Measurements from ENCODE around the gene EPN2. TPM values are rescaled to one million over a fixed set of nuclear protein-coding genes. Genes with fewer than 3 reads are reported as not detected.

The EPN2 gene
- total RNA-seq, 1 experiment from 2014 or later = 9.0 TPM

GRCh38 chr17:19331134-19331533 is 94.0 kb downstream of the EPN2 start:
- DNase-seq (ENCODE audit: low read depth) = no peak

DNA sequence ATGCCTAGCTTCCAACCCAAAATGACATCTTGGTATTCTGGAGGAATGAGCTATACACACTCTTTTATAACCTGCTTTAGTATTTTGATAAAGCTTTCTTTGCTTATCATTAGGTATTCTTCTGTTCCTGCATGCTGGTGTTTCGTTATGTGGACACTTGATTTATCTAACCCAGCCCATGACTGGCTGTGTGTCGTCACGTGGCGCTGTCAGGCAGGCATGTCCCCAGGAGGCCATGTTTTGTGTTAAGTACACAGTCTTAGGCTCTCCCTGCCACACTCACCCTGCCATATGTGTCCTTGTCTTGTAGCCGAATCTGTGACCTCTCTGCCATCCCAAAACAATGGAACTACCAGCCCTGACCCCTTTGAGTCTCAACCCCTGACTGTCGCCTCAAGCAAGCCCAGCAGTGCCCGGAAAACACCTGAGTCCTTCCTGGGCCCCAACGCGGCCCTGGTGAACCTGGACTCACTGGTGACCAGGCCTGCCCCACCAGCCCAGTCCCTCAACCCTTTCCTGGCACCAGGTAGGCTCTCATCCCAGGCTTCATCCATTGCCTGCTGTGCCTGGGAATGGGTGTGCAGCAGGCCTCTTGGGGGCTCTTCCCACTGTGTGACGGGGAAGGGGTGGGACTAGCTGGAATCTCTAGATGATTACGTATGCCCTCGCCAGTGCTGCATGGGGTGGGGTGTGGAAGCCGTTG is 94.5 kb downstream of the EPN2 start:
- no peak for DNase-seq (ENCODE audit: low read depth)

GRCh38 chr17:19332371-19333131 is 95.4 kb downstream of the EPN2 start:
- no peak for DNase-seq (ENCODE audit: low read depth)

DNA sequence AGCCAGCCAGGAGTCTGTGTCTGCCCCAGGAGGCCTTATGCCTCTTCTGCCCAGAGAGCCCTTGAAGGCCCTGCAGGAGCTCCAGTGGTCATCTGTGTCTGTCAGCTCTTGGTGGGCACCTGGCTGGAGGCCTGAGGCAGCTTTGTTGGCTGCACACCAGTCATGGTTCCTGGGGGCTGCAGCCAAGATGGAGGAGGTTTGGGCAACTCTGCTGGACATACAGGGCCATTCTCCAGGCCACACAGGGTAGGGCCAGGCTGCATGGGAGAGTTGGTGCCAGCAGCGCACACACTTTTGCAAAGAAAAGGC is 95.9 kb downstream of the EPN2 start:
- no peak for DNase-seq (ENCODE audit: low read depth)

- DNase-seq (ENCODE audit: low read depth) = no peak
Observed at GRCh38 chr17:19333736-19334290, 96.6 kb downstream of the EPN2 start.

DNA sequence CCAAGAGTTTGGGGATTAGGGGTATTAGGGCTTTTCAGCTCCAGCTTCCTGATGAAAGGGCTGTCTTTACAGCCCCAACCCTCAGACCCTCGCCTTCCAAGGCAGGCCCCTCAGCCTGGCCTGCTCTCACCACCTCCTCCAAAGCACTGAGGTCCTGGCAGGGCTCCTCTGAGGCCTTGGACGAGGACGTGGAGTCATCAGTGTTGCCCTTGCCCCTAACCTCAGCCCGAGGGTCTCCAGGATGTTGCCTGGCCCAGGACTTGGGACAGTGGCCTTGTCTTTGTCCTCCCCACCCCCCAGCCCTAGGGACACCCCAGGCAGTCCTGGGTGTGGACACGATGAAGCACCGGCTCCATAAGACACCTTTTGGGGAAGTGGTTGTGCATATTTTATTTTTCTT is 97.2 kb downstream of the EPN2 start:
- DNase-seq (ENCODE audit: low read depth) = no peak

- DNase-seq (ENCODE audit: low read depth) = no peak
Observed at GRCh38 chr17:19335951-19336631, 98.9 kb downstream of the EPN2 start.

- DNase-seq (ENCODE audit: low read depth) = no peak
Observed at GRCh38 chr17:19336938-19337711, 100.0 kb downstream of the EPN2 start.

DNA sequence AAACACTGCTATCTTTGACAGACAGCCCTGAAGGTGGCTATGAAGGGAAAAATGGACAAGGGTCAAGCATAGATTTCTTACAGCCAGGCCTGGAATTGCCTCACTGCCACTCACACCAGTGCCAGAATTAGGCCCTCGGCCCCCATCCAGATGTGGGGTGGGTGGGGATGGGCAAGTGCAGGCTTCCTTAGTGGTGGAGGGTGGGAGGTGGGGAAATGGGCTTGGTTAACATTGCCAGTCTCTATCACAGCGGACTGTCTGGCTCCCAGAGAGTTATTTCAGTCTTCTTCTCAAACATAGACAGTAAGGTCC is 100.5 kb downstream of the EPN2 start:
- no peak for DNase-seq (ENCODE audit: low read depth)

GRCh38 chr17:19338031-19338990 is 101.1 kb downstream of the EPN2 start:
- peak; percentile 40 for DNase-seq (ENCODE audit: low read depth)

DNA sequence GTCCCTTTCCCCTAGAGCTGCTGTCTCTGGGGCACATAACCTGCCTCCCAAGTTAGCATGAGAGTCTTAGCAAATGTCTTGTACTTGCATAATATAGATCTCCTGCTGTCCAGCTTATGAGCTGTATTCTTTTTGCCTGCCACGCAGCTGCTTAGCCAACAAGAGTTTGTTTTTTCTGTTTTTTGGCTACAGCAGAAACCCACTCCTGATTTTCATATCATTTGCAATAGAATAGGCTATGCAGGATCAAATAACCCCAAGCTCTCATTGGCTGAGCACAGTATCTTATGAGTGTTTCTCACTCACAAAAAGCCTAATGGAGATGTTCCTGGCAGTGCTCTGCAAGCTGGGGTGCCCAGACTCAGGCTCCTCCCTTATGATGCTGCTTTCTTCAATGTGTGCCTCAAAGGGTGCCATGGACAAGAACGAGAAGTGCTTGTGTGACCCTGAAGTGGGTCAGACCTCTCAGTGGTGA is 102.2 kb downstream of the EPN2 start:
- DNase-seq (ENCODE audit: low read depth) = no peak

DNA sequence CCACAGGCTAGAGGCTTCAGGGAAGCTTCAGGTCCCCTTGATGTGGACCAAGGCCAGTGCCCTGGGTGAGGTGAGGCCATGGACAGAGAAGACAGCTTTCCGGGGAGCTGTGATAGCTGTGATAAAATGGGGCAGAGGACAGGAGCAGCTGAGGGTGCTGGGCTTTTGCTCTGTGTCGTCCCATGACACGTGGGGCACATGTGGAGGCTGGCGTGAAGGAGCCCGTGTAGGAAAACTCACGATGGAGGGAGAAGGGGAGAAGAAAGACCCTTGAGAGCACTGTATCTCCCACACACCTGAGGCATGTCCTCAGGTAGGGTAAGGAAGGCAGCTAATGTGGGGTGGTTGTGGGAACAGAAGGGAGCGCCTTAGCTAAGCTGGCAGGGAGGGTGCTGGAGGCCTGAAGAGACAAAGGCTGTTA is 104.1 kb downstream of the EPN2 start:
- DNase-seq (ENCODE audit: low read depth) = no peak

GRCh38 chr17:19341641-19342610 is 104.8 kb downstream of the EPN2 start:
- DNase-seq (ENCODE audit: low read depth) = peak; percentile 6

- no peak for DNase-seq (ENCODE audit: low read depth)
Observed at GRCh38 chr17:19342611-19343255, 105.6 kb downstream of the EPN2 start.

- no peak for DNase-seq (ENCODE audit: low read depth)
Observed at GRCh38 chr17:19343256-19343630, 106.1 kb downstream of the EPN2 start.

DNA sequence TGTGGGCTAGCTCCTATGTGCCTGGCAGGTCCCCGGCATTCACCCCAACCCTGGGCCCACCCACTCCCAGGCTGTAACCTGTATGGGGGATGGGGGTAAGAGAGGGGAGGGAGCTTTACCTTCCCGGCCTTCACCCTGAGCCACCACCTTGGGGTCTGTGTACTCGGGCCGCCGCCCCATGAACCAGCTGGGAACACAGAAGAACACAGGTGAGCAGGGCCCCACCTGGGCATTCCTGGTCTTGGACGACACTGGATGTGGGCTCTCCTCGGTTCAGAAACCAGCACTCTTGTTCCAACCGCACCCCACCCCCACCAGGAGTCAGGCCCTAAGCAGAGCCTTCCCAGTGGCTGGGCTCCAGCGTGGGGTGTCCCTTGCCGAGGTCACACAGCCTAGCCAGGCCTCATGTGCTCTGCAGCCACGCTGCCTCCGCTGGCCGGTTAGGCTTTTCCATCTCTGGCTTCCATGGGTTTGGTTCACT is 106.5 kb downstream of the EPN2 start:
- no peak for DNase-seq (ENCODE audit: low read depth)

GRCh38 chr17:19344311-19345066 is 107.3 kb downstream of the EPN2 start:
- no peak for DNase-seq (ENCODE audit: low read depth)

DNA sequence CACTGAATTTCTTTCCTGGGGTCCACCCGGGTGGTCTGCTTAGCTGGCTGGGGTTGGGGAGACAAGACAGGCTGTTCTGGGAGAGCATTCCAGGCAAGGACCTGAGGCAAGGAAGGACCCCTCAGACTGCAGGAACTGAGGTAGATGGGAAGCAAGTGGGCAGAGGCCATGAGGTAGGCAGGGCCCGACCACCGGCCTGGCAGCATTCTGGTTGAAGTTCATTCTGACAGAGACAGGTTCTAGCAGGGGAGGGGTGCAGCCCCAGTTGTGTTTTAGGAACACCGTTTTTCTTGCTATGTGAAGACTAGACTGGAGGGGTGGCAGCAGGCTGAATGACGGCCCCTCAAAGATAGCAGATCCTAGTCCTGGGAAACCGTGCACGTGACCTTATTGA is 107.9 kb downstream of the EPN2 start:
- no peak for DNase-seq (ENCODE audit: low read depth)

Data from RPMI7951 (cell line).